Upper lobe of right lung (tissue), 1 donor: Measurements from ENCODE around the gene DNAJB12. TPM values are rescaled to one million over a fixed set of nuclear protein-coding genes. Genes with fewer than 3 reads are reported as not detected.
"Not testable (repeated sequence)": the region's sequence is repeated elsewhere in the genome, so short reads cannot be mapped to it uniquely, and the experiment has no call there.

ENCODE experiments used
- ATAC-seq: fragments of 200-7000 bp; cut with Tn5 transposase; one replicate; pipeline ENCODE4 v1.9.1; 2020; ENCODE audit warnings: mild to moderate bottlenecking, moderate library complexity
- DNase-seq: peaks from one replicate; pipeline ENCODE4 v3.0.0-alpha.2; 2020
- H3K27ac ChIP-seq: fragments of 200-600 bp; one replicate; pipeline ENCODE4 v1.8.0; 2022
- H3K27me3 ChIP-seq: fragments of 200-600 bp; one replicate; pipeline ENCODE4 v1.8.0; 2022; ENCODE audit warnings: mild to moderate bottlenecking
- H3K36me3 ChIP-seq: fragments of 200-600 bp; one replicate; pipeline ENCODE4 v1.8.0; 2022
- H3K4me1 ChIP-seq: fragments of 200-600 bp; one replicate; pipeline ENCODE4 v1.8.0; 2022
- H3K4me3 ChIP-seq: fragments of 200-600 bp; one replicate; pipeline ENCODE4 v1.8.0; 2022; ENCODE audit warnings: mild to moderate bottlenecking
- H3K9me3 ChIP-seq: fragments of 200-600 bp; one replicate; pipeline ENCODE4 v1.8.0; 2022
- intact Hi-C: fragments of 100-400 bp; cut with DNase I; formaldehyde crosslinking; loops from one replicate; pipeline ENCODE4 v1.11.0; 2022
- total RNA-seq: library from RNA; stranded (reverse); fragmentation: NEBNext Ultra II Directional; extraction: Animal tissue kit (Norgen Biotek cat#: 25700); gene quantifications from one replicate; pipeline ENCODE4 v1.2.1, GENCODE V29; 2021
- TF ChIP-seq, protein P1 (sequence below): fragments of 200-600 bp; IDR thresholded peaks from one replicate; pipeline ENCODE4 v1.8.0; 2022; ENCODE audit warnings: antibody characterized with exemption
- donor health status: DM: no; HTN: yes; CAD: no; lungs with severe emphysema.

Gene DNAJB12
- total RNA-seq, 1 donor from 2014 or later, result 39.9 TPM

DNA sequence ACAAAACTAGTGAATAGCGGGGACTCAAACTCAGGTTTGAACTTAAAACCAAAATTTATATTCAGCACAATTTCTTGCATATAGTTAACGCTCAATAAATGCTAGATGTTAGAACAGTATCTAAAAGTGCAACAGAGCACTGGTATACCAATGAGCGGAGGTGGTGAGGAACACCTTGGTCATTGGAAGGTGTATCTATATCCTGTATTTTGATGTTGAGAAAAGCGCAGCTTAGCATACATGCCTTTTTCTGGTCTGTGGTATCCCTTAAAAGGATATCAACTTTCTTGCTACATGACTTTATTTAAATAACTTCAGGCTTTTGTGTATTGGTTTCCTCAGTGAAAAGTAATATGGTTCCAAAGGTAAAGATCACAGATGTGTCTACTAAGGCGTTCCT lies 33.3 kb upstream of the DNAJB12 start:
- no peak for DNase-seq
- no peaks in the 10 kb centered on the region for H3K36me3 ChIP-seq
- no peak overlapping the region for H3K4me3 ChIP-seq
- no peak overlapping the region for H3K27ac ChIP-seq
- ATAC-seq, result no peak
- H3K27me3 ChIP-seq, result no peaks in the 10 kb centered on the region
- H3K4me1 ChIP-seq, result no peaks in the 10 kb centered on the region
- no peaks in the 10 kb centered on the region for H3K9me3 ChIP-seq
- intact Hi-C loops, result no loop called here
- TF ChIP-seq, protein P1, sequence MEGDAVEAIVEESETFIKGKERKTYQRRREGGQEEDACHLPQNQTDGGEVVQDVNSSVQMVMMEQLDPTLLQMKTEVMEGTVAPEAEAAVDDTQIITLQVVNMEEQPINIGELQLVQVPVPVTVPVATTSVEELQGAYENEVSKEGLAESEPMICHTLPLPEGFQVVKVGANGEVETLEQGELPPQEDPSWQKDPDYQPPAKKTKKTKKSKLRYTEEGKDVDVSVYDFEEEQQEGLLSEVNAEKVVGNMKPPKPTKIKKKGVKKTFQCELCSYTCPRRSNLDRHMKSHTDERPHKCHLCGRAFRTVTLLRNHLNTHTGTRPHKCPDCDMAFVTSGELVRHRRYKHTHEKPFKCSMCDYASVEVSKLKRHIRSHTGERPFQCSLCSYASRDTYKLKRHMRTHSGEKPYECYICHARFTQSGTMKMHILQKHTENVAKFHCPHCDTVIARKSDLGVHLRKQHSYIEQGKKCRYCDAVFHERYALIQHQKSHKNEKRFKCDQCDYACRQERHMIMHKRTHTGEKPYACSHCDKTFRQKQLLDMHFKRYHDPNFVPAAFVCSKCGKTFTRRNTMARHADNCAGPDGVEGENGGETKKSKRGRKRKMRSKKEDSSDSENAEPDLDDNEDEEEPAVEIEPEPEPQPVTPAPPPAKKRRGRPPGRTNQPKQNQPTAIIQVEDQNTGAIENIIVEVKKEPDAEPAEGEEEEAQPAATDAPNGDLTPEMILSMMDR, result no peak

DNA sequence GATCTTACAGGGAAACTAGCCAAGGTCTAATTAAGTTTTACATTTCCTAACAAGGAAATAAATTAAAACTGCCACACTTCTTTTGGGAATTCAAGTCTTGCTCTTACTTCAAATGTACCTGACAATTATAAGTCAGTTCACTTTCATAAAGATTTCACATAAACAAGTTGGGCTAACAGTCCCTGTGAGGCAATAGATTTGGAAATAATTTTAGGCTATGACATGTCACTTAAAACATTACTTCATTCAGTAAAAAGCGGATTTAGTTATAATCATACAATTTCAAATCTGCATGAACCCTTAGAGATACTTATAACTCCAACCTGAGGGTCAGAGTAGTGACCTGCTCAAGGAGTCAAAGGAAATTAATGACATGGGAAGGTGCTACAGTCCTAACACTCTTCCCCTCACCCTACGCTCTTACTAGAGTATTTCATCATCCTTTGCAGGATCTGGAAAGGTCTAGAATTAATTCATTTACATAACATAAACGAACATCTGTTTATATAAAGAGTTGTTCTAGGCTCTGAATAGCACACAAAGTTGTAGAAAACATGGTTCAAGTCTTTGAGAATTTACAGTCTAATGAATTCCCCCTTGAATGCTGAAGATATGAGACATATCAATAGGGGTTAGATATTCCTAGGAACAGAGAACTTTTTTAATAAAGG lies 32.3 kb upstream of the DNAJB12 start:
- Histone ChIP-seq H3K27ac (no peak overlapping the region), H3K4me3 (no peak overlapping the region), H3K4me1 (no peaks in the 10 kb centered on the region), H3K9me3 (no peaks in the 10 kb centered on the region), H3K27me3 (no peaks in the 10 kb centered on the region), H3K36me3 (no peaks in the 10 kb centered on the region)
- TF ChIP-seq, protein P1, result no peak
- intact Hi-C loops, result no loop called here
- DNase-seq (no peak), ATAC-seq (no peak)

DNA sequence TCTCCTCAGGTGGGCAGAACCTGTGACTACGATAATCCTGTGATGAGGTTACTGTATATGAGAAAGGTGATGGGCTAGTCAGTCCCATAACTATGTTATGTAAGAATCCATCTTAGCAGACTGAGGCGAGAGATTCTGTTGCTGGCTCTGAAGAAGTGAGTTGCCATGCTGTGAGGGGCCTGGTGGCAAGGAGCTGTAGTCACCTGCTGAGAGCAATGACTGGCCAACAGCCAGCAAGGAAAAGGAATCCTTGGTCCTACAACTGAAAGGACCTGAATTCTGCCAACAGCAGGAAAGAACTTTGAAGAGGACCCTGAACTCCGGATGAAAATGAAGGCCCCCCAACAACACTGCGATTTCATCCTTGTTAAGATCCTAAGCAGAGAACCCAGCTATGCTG lies 31.0 kb upstream of the DNAJB12 start:
- Histone ChIP-seq H3K27me3 (no peaks in the 10 kb centered on the region), H3K9me3 (no peaks in the 10 kb centered on the region), H3K4me3 (no peak overlapping the region), H3K36me3 (no peaks in the 10 kb centered on the region), H3K4me1 (no peaks in the 10 kb centered on the region), H3K27ac (no peak overlapping the region)
- intact Hi-C loops, result no loop called here
- TF ChIP-seq, protein P1, result no peak
- no peak for DNase-seq
- no peak for ATAC-seq

DNA sequence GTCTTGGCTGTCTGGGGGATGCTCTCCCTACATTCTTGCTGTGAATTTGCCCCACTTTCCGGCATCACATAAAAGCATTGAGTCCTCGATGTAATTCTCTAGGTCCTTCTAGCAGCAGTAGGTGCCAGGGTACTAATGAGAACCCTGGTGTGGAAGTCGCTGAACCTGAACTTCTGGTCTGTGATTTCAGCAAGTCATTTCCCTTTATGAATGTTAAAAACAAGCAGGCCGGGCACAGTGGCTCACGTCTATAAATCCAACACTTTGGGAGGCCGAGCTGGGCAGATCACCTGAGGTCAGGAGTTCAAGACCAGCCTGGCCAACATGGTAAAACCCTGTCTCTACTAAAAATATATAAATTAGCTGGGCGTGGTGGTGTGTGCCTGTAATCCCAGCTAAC lies 30.3 kb upstream of the DNAJB12 start:
- H3K9me3 ChIP-seq, intact Hi-C loops, H3K27me3 ChIP-seq, H3K4me1 ChIP-seq, ATAC-seq, H3K36me3 ChIP-seq, H3K27ac ChIP-seq, H3K4me3 ChIP-seq, DNase-seq: not testable (repeated sequence)

DNA sequence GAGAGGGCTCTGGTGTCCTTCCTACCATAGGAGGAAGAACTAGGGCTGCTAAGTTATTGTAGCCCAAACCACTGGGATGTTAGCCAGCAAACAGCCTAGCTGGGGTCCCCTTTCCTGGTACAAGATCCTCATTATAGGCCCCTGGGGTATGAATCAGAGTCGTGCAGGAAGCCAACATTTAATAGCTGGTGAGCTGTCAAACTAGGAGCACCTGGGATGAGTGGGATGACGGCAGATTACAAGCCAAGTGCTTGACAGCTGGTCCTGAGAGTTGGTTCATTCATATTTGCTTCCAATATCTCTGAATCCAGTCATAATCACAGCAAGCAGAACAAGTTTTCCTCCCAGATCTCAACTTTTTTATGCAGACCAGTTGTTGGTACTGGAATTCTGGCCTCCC lies 25.1 kb upstream of the DNAJB12 start:
- intact Hi-C loops, result no loop called here
- Histone ChIP-seq H3K4me3 (no peak overlapping the region), H3K27me3 (no peaks in the 10 kb centered on the region), H3K9me3 (no peaks in the 10 kb centered on the region), H3K4me1 (no peaks in the 10 kb centered on the region), H3K36me3 (peaks cover 6% of the 10 kb centered on the region), H3K27ac (no peak overlapping the region)
- TF ChIP-seq, protein P1, result no peak
- DNase-seq, result no peak
- no peak for ATAC-seq

DNA sequence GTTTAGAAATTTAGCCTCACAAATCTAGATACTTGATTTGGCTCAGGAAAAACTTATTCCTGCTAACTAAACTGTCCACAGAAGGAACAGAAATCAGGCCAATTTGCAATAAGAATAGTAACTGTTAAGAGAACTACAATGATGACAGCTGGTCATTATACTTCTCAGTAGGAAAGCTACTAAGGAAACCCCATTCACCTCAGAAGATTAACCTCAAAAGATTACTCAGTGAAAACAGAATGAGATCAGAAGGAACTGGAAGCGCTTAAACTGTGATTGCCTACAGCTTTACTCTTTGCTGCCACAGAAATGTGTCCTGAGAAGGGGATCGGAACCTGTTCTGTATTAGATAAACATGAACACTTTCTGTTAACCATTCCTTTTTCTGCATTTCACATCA lies 24.3 kb upstream of the DNAJB12 start:
- H3K36me3 ChIP-seq, result peaks cover 6% of the 10 kb centered on the region
- H3K9me3 ChIP-seq, result no peaks in the 10 kb centered on the region
- no peak overlapping the region for H3K4me3 ChIP-seq
- TF ChIP-seq, protein P1, result no peak
- no peak overlapping the region for H3K27ac ChIP-seq
- no peaks in the 10 kb centered on the region for H3K4me1 ChIP-seq
- DNase-seq (no peak), ATAC-seq (no peak)
- H3K27me3 ChIP-seq, result no peaks in the 10 kb centered on the region
- intact Hi-C loops, result no loop called here
